SJSA1 (cell line): ENCODE measurements around the gene AGBL1. TPM values are rescaled to one million over a fixed set of nuclear protein-coding genes. Genes with fewer than 3 reads are reported as not detected.

ENCODE experiments used
- DNase-seq, 2 experiments: peaks; one replicate each; pipeline ENCODE4 v3.0.0-alpha.2; 2015 to 2020; ENCODE audit warnings: low spot score in 2 of 2, low read depth in 1 of 2
- H3K27ac ChIP-seq: fragments of 250-450 bp; sonication (Bioruptor Pico); 2 replicates; pipeline ENCODE4 v1.5.1; 2020; ENCODE audit warnings: mild to moderate bottlenecking, moderate library complexity
- H3K27me3 ChIP-seq: fragments of 250-450 bp; sonication (Bioruptor Pico); replicated peaks from 2 replicates; pipeline ENCODE4 v1.5.1; 2020; ENCODE audit warnings: mild to moderate bottlenecking, moderate library complexity
- H3K36me3 ChIP-seq: fragments of 250-450 bp; sonication (Bioruptor Pico); 2 replicates; pipeline ENCODE4 v1.5.1; 2020; ENCODE audit warnings: mild to moderate bottlenecking
- H3K4me1 ChIP-seq: fragments of 250-450 bp; sonication (Bioruptor Pico); replicated peaks from 2 replicates; pipeline ENCODE4 v1.6.1; 2021; ENCODE audit warnings: mild to moderate bottlenecking
- H3K4me3 ChIP-seq: fragments of 250-450 bp; sonication (Bioruptor Pico); 2 replicates; pipeline ENCODE4 v1.5.1; 2020; ENCODE audit warnings: mild to moderate bottlenecking
- H3K9me3 ChIP-seq: fragments of 250-450 bp; sonication (Bioruptor Pico); replicated peaks from 2 replicates; pipeline ENCODE4 v1.5.1; 2020; ENCODE audit warnings: mild to moderate bottlenecking
- total RNA-seq: library from RNA; depleted of rRNA; stranded (reverse); fragments of >200 nt; shearing (Covaris generic); gene quantifications from 2 replicates; pipeline ENCODE4 v1.2.3, GENCODE V29; 2014

Gene AGBL1
- total RNA-seq, 1 experiment from 2014 or later = not detected

DNA sequence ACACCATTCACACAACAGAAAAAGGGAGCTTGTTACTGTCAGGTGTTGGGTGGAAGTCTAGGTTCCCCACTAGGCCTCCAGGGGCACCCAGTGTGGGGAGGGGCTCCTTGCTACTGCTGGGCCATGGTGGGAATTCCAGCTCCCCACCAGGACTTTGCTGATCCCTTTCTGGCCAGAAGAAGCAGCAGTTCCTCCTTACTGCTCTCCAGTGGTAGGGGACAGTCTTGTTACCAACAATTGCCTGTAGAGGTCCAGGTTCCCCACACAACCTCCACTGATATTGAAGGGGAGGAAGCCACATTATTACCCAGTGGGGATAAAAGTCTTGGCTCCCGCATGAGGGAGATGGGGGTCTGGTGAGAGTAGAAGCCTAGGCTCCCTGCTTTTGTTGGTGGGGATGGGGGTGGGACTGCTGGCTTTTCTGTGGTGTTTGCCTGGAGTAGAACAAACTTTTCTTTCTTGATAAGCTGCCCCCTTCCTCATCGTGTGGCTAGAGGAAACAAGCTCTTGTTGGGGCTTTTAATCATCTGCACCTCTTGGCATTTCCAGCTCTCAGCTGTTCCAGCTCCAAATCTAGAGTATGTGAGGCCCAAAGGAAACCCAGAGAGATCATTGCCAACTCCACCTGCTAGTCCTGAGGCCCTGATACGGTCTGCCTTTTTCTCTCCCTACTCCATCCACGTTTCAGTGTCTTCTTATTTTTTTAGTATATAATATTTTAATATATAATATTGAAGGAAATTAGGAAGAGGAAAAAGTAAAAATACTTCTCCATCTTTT is 824.2 kb downstream of the AGBL1 start:
- Histone ChIP-seq H3K36me3 (no peaks in the 10 kb centered on the region), H3K27me3 (no peaks in the 10 kb centered on the region), H3K4me3 (no peak overlapping the region), H3K27ac (no peak overlapping the region), H3K9me3 (no peaks in the 10 kb centered on the region; the same call in 1 of the 2 replicates), H3K4me1 (no peaks in the 10 kb centered on the region)
- no peak for DNase-seq

- Histone ChIP-seq H3K36me3 (no peaks in the 10 kb centered on the region), H3K4me3 (no peak overlapping the region), H3K27ac (no peak overlapping the region), H3K4me1 (no peaks in the 10 kb centered on the region), H3K27me3 (no peaks in the 10 kb centered on the region), H3K9me3 (no peaks in the 10 kb centered on the region; the same call in 1 of the 2 replicates)
- no peak for DNase-seq
Measured at GRCh38 chr15:86905625-86906256, 826.1 kb downstream of the AGBL1 start.

GRCh38 chr15:86906376-86906775 is 826.7 kb downstream of the AGBL1 start:
- Histone ChIP-seq H3K9me3 (no peaks in the 10 kb centered on the region; the same call in 1 of the 2 replicates), H3K36me3 (no peaks in the 10 kb centered on the region), H3K27me3 (no peaks in the 10 kb centered on the region), H3K4me3 (no peak overlapping the region), H3K27ac (no peak overlapping the region), H3K4me1 (no peaks in the 10 kb centered on the region)
- no peak for DNase-seq

DNA sequence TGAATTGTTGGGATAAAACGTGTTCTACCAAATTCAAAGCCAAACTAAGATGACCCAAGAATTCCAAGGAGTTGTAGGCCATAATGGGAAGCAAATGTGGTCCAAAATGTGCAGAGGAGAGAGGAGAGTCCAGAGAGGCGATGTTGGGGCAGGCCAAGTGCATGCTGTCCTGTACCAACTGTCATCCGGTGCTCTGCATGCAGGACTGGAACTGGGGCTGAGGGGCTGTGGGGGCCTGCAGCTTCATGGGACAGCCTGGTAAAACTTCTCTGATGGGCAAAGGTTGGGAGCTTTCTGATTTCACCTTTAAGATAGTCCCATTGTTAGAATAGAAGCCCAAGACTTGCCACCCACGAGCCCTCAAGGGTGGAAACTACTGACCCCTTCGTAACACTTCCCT is 831.4 kb downstream of the AGBL1 start:
- DNase-seq = no peak
- no peaks in the 10 kb centered on the region for H3K4me1 ChIP-seq
- H3K27ac ChIP-seq = no peak overlapping the region
- H3K9me3 ChIP-seq = no peaks in the 10 kb centered on the region
- no peak overlapping the region for H3K4me3 ChIP-seq
- no peaks in the 10 kb centered on the region for H3K27me3 ChIP-seq
- H3K36me3 ChIP-seq = no peaks in the 10 kb centered on the region

DNA sequence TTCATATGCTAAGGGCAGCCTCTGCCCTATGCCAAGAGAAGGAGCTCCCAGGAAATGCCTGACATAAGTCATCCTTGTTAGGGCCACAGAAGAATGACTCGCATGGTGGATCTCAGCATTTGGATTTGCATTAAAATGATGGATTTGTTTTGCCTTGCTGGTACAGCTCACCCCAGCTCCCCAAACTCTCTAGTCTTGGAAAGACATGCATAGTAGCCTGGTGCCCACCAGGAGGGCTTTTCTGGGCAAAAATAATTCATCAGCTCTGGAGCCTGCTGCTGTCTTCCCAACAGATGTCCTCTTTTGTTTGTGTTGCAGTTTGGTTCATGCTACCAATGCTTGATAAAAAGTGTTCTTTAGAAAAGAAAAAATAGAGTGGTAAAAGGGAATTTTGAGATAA is 833.0 kb downstream of the AGBL1 start:
- no peak for DNase-seq
- Histone ChIP-seq H3K4me1 (no peaks in the 10 kb centered on the region), H3K4me3 (no peak overlapping the region), H3K9me3 (no peaks in the 10 kb centered on the region), H3K36me3 (no peaks in the 10 kb centered on the region), H3K27me3 (no peaks in the 10 kb centered on the region), H3K27ac (no peak overlapping the region)

GRCh38 chr15:86915811-86916331 is 836.2 kb downstream of the AGBL1 start:
- Histone ChIP-seq H3K27ac (no peak overlapping the region), H3K4me3 (no peak overlapping the region), H3K36me3 (no peaks in the 10 kb centered on the region), H3K27me3 (no peaks in the 10 kb centered on the region), H3K4me1 (no peaks in the 10 kb centered on the region), H3K9me3 (no peaks in the 10 kb centered on the region)
- DNase-seq = peak in 1 of 2 experiments; percentile 15

- Histone ChIP-seq H3K9me3 (no peaks in the 10 kb centered on the region), H3K4me1 (no peaks in the 10 kb centered on the region), H3K27me3 (no peaks in the 10 kb centered on the region), H3K4me3 (no peak overlapping the region), H3K27ac (no peak overlapping the region), H3K36me3 (no peaks in the 10 kb centered on the region)
- no peak for DNase-seq
Measured at GRCh38 chr15:86916671-86917360, 837.1 kb downstream of the AGBL1 start.

GRCh38 chr15:86917361-86917671 is 837.6 kb downstream of the AGBL1 start:
- H3K4me3 ChIP-seq = no peak overlapping the region
- no peaks in the 10 kb centered on the region for H3K36me3 ChIP-seq
- H3K27me3 ChIP-seq = no peaks in the 10 kb centered on the region
- no peaks in the 10 kb centered on the region for H3K4me1 ChIP-seq
- H3K9me3 ChIP-seq = no peaks in the 10 kb centered on the region
- H3K27ac ChIP-seq = no peak overlapping the region
- no peak for DNase-seq

DNA sequence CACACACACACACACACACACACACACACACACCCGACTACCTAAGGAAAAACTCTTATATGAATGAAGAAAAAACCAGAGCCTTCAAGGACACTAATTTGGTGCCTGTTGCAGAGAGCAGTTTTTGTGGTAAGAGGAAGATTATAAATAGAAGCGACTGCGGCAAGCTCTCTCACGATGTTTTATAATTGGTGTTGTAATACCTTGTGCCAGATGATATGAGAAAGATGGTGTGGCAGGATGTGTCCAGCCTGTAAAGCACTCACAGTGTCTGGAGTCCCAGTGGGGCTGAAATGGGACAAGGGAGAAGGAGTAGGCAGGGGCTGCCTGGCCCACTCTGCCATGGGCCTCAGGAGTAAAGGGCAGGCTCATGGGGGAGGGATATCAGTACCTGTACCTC is 839.9 kb downstream of the AGBL1 start:
- Histone ChIP-seq H3K4me1 (no peaks in the 10 kb centered on the region), H3K27ac (no peak overlapping the region), H3K4me3 (no peak overlapping the region), H3K36me3 (no peaks in the 10 kb centered on the region), H3K27me3 (no peaks in the 10 kb centered on the region), H3K9me3 (no peaks in the 10 kb centered on the region; the same call in 1 of the 2 replicates)
- DNase-seq = no peak

DNA sequence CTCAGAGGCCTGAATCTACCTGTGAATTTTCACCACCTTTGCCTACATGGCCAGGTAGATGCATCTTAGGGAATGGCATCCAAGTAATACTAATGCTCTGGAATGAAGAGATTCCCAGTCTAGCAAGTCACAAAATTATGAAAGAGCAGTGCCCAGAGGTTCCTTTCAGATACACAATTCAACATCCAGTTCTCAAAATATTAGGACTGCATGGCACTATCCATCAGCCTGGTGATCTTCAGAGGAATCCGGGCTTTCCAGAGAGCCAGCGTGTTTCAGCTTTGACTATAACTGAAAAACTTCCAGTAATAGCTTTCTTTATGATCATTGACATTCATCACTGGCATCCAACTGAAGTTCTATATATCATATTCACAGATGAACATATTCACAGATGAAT is 849.8 kb downstream of the AGBL1 start:
- no peak overlapping the region for H3K4me3 ChIP-seq
- H3K27ac ChIP-seq = no peak overlapping the region
- no peaks in the 10 kb centered on the region for H3K4me1 ChIP-seq
- no peaks in the 10 kb centered on the region for H3K9me3 ChIP-seq
- no peak for DNase-seq
- H3K27me3 ChIP-seq = no peaks in the 10 kb centered on the region
- no peaks in the 10 kb centered on the region for H3K36me3 ChIP-seq

DNA sequence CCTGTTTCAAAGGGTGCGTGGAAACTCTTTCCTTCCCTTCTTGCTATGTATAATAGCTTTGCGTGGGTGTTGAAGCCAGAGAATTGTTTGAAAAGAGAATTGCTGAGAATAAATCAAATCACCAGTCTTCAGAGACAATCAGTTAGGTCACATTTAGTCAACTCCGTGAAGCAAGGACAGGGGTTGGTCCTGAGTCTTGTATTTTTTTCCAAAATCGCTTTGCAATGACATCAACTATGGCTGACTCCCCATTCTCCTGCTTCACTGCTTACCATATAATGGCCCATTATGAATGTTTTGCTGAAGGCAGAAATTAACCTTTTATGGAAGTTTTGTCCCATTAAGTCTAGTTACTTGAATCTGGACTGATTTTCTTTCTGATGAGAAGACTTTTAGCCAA is 852.8 kb downstream of the AGBL1 start:
- Histone ChIP-seq H3K9me3 (no peaks in the 10 kb centered on the region), H3K27ac (no peak overlapping the region), H3K36me3 (no peaks in the 10 kb centered on the region), H3K27me3 (no peaks in the 10 kb centered on the region), H3K4me1 (no peaks in the 10 kb centered on the region), H3K4me3 (no peak overlapping the region)
- no peak for DNase-seq

DNA sequence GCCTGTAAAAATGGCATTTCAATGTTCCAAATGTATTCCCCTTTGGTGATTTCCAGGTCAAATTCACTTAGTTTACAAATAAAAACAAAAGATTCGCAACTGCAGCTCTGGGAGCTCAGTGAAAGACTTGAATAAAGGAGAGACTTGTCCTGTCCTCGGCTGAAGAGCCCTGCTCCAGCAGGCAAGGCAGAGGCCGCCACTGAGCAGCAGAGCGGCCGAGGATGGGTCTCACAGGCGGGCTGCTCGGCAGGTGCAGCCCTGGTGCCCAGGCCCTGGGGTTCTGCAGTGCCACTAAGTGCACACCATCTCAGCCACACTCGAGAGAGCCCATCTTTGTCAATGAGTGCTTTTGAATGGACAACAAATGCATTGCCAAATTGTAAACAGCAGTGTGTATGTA is 856.2 kb downstream of the AGBL1 start:
- Histone ChIP-seq H3K4me1 (no peaks in the 10 kb centered on the region), H3K27me3 (no peaks in the 10 kb centered on the region)

DNA sequence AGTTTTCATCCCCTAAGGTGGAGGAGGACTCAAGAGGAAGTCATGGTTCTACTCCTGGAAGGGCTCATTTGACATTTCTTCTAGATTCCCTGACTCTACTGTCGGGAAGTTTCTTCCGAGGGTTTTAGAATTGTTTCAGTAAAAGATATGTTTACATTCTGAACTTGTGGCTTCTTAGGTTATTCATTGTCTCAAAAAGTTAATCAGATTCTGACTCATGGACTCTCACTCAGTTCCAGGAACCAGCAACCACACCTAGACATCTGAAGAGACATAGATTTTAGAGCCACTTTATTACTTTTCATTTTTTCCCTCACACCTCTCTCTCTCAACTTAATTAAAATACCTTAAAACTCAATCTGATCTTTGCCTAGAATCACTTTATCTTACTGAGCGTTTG is 862.6 kb downstream of the AGBL1 start:
- no peaks in the 10 kb centered on the region for H3K36me3 ChIP-seq
- H3K4me1 ChIP-seq = no peaks in the 10 kb centered on the region
- H3K27ac ChIP-seq = no peak overlapping the region
- DNase-seq = no peak
- H3K27me3 ChIP-seq = no peaks in the 10 kb centered on the region
- H3K4me3 ChIP-seq = no peak overlapping the region
- H3K9me3 ChIP-seq = peaks cover 8% of the 10 kb centered on the region

More for the DNA sequence above, 856.2 kb downstream of the AGBL1 start:
- DNase-seq = no peak
- no peaks in the 10 kb centered on the region for H3K9me3 ChIP-seq
- H3K4me3 ChIP-seq = no peak overlapping the region
- no peak overlapping the region for H3K27ac ChIP-seq
- no peaks in the 10 kb centered on the region for H3K36me3 ChIP-seq

DNA sequence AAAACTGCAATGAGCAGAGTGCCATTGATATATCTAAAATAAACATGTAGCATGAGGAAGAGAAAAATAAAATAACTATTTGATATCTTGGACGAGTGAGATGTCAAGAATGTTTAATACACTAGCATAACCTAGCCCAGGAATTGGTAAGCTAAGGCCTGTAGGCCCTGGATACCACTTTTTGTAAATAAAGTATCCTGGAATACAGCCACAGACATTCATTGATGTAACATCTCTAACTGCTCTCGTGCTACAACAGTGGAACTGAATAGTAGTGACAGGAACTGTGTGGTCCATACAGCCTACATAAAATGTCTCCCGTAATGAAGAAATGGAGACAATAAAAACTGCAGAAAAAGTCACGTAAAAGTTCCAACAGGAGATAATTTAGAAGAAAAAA is 869.0 kb downstream of the AGBL1 start:
- Histone ChIP-seq H3K9me3 (no peaks in the 10 kb centered on the region), H3K4me3 (no peak overlapping the region), H3K36me3 (no peaks in the 10 kb centered on the region), H3K27ac (no peak overlapping the region), H3K27me3 (no peaks in the 10 kb centered on the region), H3K4me1 (no peaks in the 10 kb centered on the region)
- DNase-seq = no peak
